Mesothelial cell of epicardium (in vitro differentiated cells): ENCODE results near the gene WDR73. TPM values are rescaled to one million over a fixed set of nuclear protein-coding genes. Genes with fewer than 3 reads are reported as not detected.

Experiments
- DNase-seq, 2 experiments: peaks; one replicate each; pipeline ENCODE4 v3.0.0; 2021; ENCODE audit warnings: low spot score in 2 of 2; ENCODE audit not compliant: unreplicated experiment in 2 of 2
- H3K27ac Mint-ChIP-seq: 2 replicates; pipeline ENCODE4 v1.8.0; 2021; ENCODE audit warnings: mixed read lengths
- H3K27me3 Mint-ChIP-seq: 2 replicates; pipeline ENCODE4 v1.8.0; 2021; ENCODE audit warnings: low read depth, mixed read lengths
- H3K36me3 Mint-ChIP-seq: 2 replicates; pipeline ENCODE4 v1.8.0; 2021; ENCODE audit warnings: mixed read lengths
- H3K4me1 Mint-ChIP-seq: 2 replicates; pipeline ENCODE4 v1.8.0; 2021; ENCODE audit warnings: mixed read lengths
- H3K4me3 Mint-ChIP-seq: 2 replicates; pipeline ENCODE4 v1.8.0; 2021; ENCODE audit warnings: mild to moderate bottlenecking, moderate library complexity, mixed read lengths
- H3K9me3 Mint-ChIP-seq: 2 replicates; pipeline ENCODE4 v1.8.0; 2021; ENCODE audit warnings: mixed read lengths
- CTCF ChIP-seq: fragments of 200-600 bp; sonication (generic); IDR thresholded peaks from one replicate; pipeline ENCODE4 v1.5.0; 2021; ENCODE audit warnings: antibody characterized with exemption; ENCODE audit not compliant: unreplicated experiment
- total RNA-seq: library from RNA; stranded (reverse); gene quantifications from 3 replicates; pipeline ENCODE4 v1.2.1, GENCODE V29; 2021

Gene WDR73
- total RNA-seq, 1 donor from 2014 or later: 47.5 TPM

DNA sequence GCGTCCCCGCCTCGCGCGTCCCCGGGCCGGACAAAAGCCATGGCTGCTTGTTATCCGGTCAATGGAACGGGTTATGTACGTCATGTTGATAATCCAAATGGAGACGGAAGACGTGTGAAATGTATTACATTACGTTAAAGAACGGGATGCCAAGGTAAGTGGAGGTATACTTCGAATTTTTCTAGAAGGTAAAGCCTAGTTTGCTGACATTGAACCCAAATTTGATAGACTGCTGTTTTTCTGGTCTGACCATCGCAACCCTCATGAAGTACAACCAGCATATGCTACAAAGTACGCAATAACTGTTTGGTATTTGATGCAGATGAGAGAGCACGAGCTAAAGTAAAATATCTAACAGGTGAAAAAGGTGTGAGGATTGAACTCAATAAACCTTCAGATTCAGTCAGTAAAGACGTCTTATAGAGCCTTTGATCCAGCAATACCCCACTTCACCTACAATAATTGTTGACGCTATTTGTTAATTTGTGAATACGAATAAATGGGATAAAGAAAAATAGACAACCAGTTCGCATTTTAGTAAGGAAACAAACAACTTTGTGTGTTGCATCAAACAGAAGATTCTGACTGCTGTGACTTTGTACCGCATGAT, 19.8 kb downstream of the WDR73 start:
- Mint-ChIP-seq H3K36me3 (peaks cover 9% of the 10 kb centered on the region), H3K27ac (no peak overlapping the region), H3K4me3 (peak overlapping the region; percentile 60), H3K9me3 (no peaks in the 10 kb centered on the region), H3K4me1 (peaks cover 29% of the 10 kb centered on the region), H3K27me3 (peaks cover 7% of the 10 kb centered on the region)
- DNase-seq: no peak
- TF ChIP-seq CTCF: no peak

DNA sequence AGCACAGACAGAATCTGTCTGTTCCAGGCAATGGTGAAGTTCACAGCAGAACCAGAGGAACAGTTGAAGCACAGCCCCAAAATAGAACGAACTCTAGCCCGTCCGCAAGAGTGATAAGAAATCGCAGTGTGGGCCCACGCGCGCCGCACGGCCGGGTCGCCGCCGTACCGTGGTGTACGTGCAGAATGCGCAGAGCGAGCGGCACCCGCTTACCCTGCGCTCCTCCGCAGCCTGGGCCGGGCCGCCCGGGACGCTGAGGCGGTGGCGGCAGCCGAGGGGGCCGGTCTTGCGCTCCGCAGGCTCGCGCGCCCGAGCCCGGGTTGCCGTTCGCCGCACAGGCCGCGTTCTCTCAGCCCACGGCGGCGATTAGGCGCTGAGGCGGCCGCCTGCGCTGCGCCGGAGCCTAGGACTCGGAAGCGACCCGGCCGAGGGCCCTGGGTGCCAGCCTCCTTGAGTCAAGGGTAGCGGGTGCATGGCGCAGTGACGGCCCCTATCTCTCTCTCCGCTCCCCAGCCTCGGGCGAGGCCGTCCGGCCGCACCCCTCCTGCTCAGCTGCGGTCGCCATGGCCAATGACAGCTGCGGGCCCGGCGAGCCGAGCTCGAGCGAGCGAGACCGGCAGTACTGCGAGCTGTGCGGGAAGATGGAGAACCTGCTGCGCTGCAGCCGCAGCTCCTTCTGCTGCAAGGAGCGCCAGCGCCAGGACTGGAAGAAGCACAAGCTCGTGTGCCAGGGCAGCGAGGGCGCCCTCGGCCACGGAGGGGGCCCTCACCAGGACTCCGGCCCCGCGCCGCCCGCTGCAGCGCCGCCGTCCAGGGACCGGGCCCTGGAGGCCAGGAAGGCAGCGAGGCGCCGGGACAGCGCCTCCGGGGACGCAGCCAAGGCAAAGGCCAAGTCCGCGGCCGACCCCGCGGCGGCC, 20.5 kb downstream of the WDR73 start:
- peak overlapping the region; percentile 92 for H3K4me3 Mint-ChIP-seq
- peaks cover 29% of the 10 kb centered on the region for H3K4me1 Mint-ChIP-seq
- H3K27ac Mint-ChIP-seq: peak overlapping the region; percentile 86
- peak; percentile 58 to 80 for DNase-seq
- H3K27me3 Mint-ChIP-seq: peaks cover 7% of the 10 kb centered on the region
- no peaks in the 10 kb centered on the region for H3K9me3 Mint-ChIP-seq
- TF ChIP-seq CTCF: no peak
- H3K36me3 Mint-ChIP-seq: peaks cover 8% of the 10 kb centered on the region

DNA sequence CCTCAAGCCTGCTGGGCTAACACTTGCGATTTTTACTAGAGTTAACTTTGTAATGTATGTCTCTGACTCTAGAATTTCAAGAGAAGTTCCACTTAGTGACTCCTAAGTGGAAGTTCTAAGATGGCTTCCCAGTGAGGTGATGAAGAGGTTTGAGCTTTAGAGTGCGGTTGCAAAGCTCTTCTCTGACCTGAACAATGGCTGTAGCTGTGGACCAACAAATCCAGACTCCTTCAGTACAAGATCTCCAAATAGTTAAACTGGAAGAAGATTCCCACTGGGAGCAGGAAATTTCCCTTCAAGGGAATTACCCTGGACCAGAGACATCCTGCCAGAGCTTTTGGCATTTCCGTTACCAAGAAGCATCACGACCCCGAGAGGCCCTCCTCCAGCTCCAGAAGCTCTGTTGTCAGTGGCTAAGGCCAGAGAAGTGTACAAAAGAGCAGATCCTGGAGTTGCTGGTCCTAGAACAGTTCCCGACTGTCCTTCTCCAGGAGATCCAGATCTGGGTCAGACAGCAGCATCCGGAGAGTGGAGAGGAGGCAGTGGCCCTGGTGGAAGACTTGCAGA, 22.3 kb downstream of the WDR73 start:
- Mint-ChIP-seq H3K27me3 (peaks cover 7% of the 10 kb centered on the region), H3K9me3 (no peaks in the 10 kb centered on the region), H3K36me3 (peaks cover 8% of the 10 kb centered on the region), H3K4me1 (peaks cover 29% of the 10 kb centered on the region), H3K27ac (peak overlapping the region; percentile 92), H3K4me3 (peak overlapping the region; percentile 92)
- no peak for TF ChIP-seq CTCF
- DNase-seq: no peak

DNA sequence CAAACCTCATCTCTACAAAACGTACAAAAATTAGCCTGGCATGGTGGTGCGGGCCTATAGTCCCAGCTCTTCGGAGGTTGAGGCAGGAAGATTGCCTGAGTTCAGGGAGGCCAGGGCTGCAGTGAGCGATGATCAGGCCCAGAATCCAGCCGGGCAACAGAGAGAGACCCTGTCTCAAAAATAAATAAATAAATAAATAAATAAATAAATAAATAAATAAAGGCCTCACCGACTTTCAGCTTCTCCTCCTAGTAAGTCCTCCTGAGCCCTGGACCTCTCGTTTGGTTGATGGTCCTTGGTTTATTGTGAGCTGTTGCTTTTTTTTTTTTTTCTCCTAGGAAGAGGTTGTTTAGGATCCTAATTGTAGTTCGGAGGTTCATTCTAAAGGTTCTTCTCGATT, 25.1 kb downstream of the WDR73 start:
- no peak overlapping the region for H3K4me3 Mint-ChIP-seq
- H3K27ac Mint-ChIP-seq: no peak overlapping the region
- H3K9me3 Mint-ChIP-seq: no peaks in the 10 kb centered on the region
- DNase-seq: no peak
- H3K4me1 Mint-ChIP-seq: peaks cover 20% of the 10 kb centered on the region
- TF ChIP-seq CTCF: no peak
- H3K27me3 Mint-ChIP-seq: no peaks in the 10 kb centered on the region
- H3K36me3 Mint-ChIP-seq: peaks cover 20% of the 10 kb centered on the region

- peaks cover 23% of the 10 kb centered on the region for H3K9me3 Mint-ChIP-seq
- no peak for DNase-seq
- peaks cover 52% of the 10 kb centered on the region for H3K36me3 Mint-ChIP-seq
- no peak overlapping the region for H3K4me3 Mint-ChIP-seq
- H3K4me1 Mint-ChIP-seq: no peaks in the 10 kb centered on the region
- no peak overlapping the region for H3K27ac Mint-ChIP-seq
- no peak for TF ChIP-seq CTCF
- no peaks in the 10 kb centered on the region for H3K27me3 Mint-ChIP-seq
These were observed 29.0 kb downstream of the WDR73 start for GRCh38 chr15:84625123-84625522.
